Caco-2 (cell line): Measurements from ENCODE around the gene CSH2. TPM values are rescaled to one million over a fixed set of nuclear protein-coding genes. Genes with fewer than 3 reads are reported as not detected.

ENCODE experiments used
- BruUV-seq: library from RNA; stranded (reverse); fragments of 400-500 nt; replicated peaks from 2 replicates; lab custom pipeline; 2021; lab: Mats Ljungman, UMichigan
- CTCF ChIA-PET: fragments of 300-600 bp; sonication (Branson Sonifier 250); formaldehyde crosslinking; loops from one replicate; lab custom pipeline; 2022; ENCODE audit warnings: antibody characterized with exemption; lab: Charles Lee
- POLR2A ChIA-PET: fragments of 300-600 bp; sonication (Branson Sonifier 250); formaldehyde crosslinking; loops from one replicate; lab custom pipeline; 2022; ENCODE audit warnings: antibody characterized with exemption; lab: Charles Lee
- DNase-seq, 2 experiments: peaks; one replicate each; pipeline versions ENCODE4 v3.0.0 to v3.0.0-alpha.2; 2020 to 2022
- H3K27me3 ChIP-seq: replicated peaks from 2 replicates; pipeline ENCODE4 v1.6.0; 2011; ENCODE audit warnings: low read length; ENCODE audit not compliant: control insufficient read depth, insufficient read depth
- H3K36me3 ChIP-seq: 2 replicates; pipeline ENCODE4 v1.5.1; 2011; ENCODE audit warnings: low read length; ENCODE audit not compliant: control insufficient read depth, insufficient read depth
- H3K4me1 ChIP-seq: fragments of 250-450 bp; sonication (Bioruptor Pico); 2 replicates; pipeline ENCODE4 v1.5.1; 2020; ENCODE audit warnings: mild to moderate bottlenecking
- H3K4me3 ChIP-seq: 2 replicates; pipeline ENCODE4 v1.5.1; 2011; ENCODE audit warnings: low read depth, mild to moderate bottlenecking, control low read depth, low read length
- H3K9me3 ChIP-seq: fragments of 250-450 bp; sonication (Bioruptor Pico); 2 replicates; pipeline ENCODE4 v1.5.1; 2020; ENCODE audit warnings: mild to moderate bottlenecking, moderate library complexity
- H3K27ac Mint-ChIP-seq: one replicate; pipeline ENCODE4 v1.8.0; 2022; ENCODE audit warnings: mixed read lengths; ENCODE audit not compliant: unreplicated experiment
- H3K27me3 Mint-ChIP-seq: one replicate; pipeline ENCODE4 v1.8.0; 2022; ENCODE audit warnings: mixed read lengths; ENCODE audit not compliant: insufficient read depth, unreplicated experiment
- H3K36me3 Mint-ChIP-seq: one replicate; pipeline ENCODE4 v1.8.0; 2022; ENCODE audit warnings: mild to moderate bottlenecking, mixed read lengths; ENCODE audit not compliant: insufficient read depth, unreplicated experiment
- H3K4me1 Mint-ChIP-seq: one replicate; pipeline ENCODE4 v1.8.0; 2022; ENCODE audit warnings: low read depth, mixed read lengths; ENCODE audit not compliant: unreplicated experiment
- H3K4me3 Mint-ChIP-seq: one replicate; pipeline ENCODE4 v1.8.0; 2022; ENCODE audit warnings: mild to moderate bottlenecking, moderate library complexity, mixed read lengths; ENCODE audit not compliant: unreplicated experiment
- H3K9me3 Mint-ChIP-seq: one replicate; pipeline ENCODE4 v1.8.0; 2022; ENCODE audit warnings: mixed read lengths; ENCODE audit not compliant: unreplicated experiment
- intact Hi-C: fragments of 100-400 bp; cut with micrococcal nuclease; formaldehyde crosslinking; loops from one replicate; pipeline ENCODE4 v1.10.0; 2022; ENCODE audit not compliant: unreplicated experiment
- total RNA-seq: library from RNA; stranded (reverse); gene quantifications from 2 replicates; pipeline ENCODE4 v1.2.3, GENCODE V29; 2022
- TF ChIP-seq, protein P1 (sequence below), 2 experiments: fragments of 200-600 bp in 1 of 2; IDR thresholded peaks; 1 replicate in 1 of 2; 2 replicates in 1 of 2; pipeline versions ENCODE4 v1.5.1 to v1.8.0; 2011 to 2022; ENCODE audit warnings: antibody characterized with exemption in 1 of 2, control low read depth in 1 of 2, inconsistent platforms in 1 of 2, low read depth in 1 of 2, low read length in 1 of 2, mild to moderate bottlenecking in 1 of 2, moderate library complexity in 1 of 2; ENCODE audit not compliant: insufficient read depth in 1 of 2, severe bottlenecking in 1 of 2, unreplicated experiment in 1 of 2

The CSH2 gene
- total RNA-seq, 1 experiment from 2014 or later = not detected

DNA sequence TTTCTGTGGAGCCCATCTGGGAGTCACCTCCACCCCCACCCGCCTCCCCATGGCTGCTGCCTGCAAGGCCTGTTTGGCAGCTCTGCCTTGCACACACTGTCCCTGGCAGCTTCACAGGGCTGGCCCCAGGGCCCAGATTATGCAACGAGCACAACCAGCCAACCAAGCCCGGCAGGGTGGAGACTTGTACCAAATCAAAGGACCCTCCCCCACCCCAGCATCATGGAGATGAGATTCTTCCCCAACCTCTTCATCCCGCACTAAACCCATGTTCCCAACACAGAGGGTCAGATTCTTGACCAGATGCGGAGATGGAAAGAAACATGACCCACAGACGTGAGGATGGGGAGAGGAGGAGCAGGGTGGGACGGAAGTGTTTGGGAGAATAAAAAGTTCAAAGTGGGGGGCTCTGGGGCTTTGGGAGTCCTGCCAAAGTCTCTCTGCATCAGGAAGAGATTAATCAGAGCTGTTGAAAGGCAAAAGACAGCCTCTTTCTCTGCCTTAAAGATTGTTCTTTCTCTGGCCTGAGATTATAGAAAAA lies 34.8 kb downstream of the CSH2 start:
- Mint-ChIP-seq H3K4me1 (peaks cover 20% of the 10 kb centered on the region), H3K36me3 (peaks cover 63% of the 10 kb centered on the region), H3K9me3 (no peaks in the 10 kb centered on the region), H3K4me3 (peak overlapping the region; percentile 34), H3K27ac (no peak overlapping the region), H3K27me3 (no peaks in the 10 kb centered on the region)
- DNase-seq = peak; percentile 64 to 67
- Histone ChIP-seq H3K36me3 (peaks cover 12% of the 10 kb centered on the region), H3K27me3 (no peaks in the 10 kb centered on the region), H3K9me3 (no peaks in the 10 kb centered on the region), H3K4me3 (no peak overlapping the region), H3K4me1 (peaks cover 13% of the 10 kb centered on the region)
- ChIA-PET POLR2A (no interaction called here), CTCF (interaction anchor here (0.6 to 0.8 kb wide), 3 partner anchors 9 to 82 kb away, joined by 3 read pairs; no protein-coding TSS in a partner anchor)
- TF ChIP-seq, protein P1, sequence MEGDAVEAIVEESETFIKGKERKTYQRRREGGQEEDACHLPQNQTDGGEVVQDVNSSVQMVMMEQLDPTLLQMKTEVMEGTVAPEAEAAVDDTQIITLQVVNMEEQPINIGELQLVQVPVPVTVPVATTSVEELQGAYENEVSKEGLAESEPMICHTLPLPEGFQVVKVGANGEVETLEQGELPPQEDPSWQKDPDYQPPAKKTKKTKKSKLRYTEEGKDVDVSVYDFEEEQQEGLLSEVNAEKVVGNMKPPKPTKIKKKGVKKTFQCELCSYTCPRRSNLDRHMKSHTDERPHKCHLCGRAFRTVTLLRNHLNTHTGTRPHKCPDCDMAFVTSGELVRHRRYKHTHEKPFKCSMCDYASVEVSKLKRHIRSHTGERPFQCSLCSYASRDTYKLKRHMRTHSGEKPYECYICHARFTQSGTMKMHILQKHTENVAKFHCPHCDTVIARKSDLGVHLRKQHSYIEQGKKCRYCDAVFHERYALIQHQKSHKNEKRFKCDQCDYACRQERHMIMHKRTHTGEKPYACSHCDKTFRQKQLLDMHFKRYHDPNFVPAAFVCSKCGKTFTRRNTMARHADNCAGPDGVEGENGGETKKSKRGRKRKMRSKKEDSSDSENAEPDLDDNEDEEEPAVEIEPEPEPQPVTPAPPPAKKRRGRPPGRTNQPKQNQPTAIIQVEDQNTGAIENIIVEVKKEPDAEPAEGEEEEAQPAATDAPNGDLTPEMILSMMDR (IDR thresholded peaks at IDR 0.05; ENCODE audit: insufficient read depth in 1 of 2, low read depth in 1 of 2, low read length in 1 of 2, severe bottlenecking in 1 of 2, unreplicated experiment in 1 of 2) = no peak
- no TSS peak for BruUV-seq
- intact Hi-C loops = no loop called here

- no peak for DNase-seq
- H3K9me3 ChIP-seq = no peaks in the 10 kb centered on the region
- no peaks in the 10 kb centered on the region for H3K27me3 ChIP-seq
- no peak overlapping the region for H3K4me3 Mint-ChIP-seq
- TF ChIP-seq, protein P1 (IDR thresholded peaks at IDR 0.05; ENCODE audit: insufficient read depth in 1 of 2, low read depth in 1 of 2, low read length in 1 of 2, severe bottlenecking in 1 of 2, unreplicated experiment in 1 of 2) = no peak
- peaks cover 64% of the 10 kb centered on the region for H3K36me3 Mint-ChIP-seq
- CTCF ChIA-PET = interaction anchor here (0.7 to 0.8 kb wide), 2 partner anchors 10 to 11 kb away, joined by 3 read pairs; no protein-coding TSS in a partner anchor
- H3K27ac Mint-ChIP-seq = no peak overlapping the region
- no TSS peak for BruUV-seq
- H3K27me3 Mint-ChIP-seq = no peaks in the 10 kb centered on the region
- peaks cover 9% of the 10 kb centered on the region for H3K4me1 ChIP-seq
- H3K4me1 Mint-ChIP-seq = peaks cover 20% of the 10 kb centered on the region
- intact Hi-C loops = no loop called here
- H3K36me3 ChIP-seq = peaks cover 12% of the 10 kb centered on the region
- no peaks in the 10 kb centered on the region for H3K9me3 Mint-ChIP-seq
- POLR2A ChIA-PET = no interaction called here
- H3K4me3 ChIP-seq = no peak overlapping the region
Measured at GRCh38 chr17:63837962-63838600, 35.4 kb downstream of the CSH2 start.

- Mint-ChIP-seq H3K36me3 (peaks cover 65% of the 10 kb centered on the region), H3K4me3 (no peak overlapping the region), H3K27ac (no peak overlapping the region), H3K27me3 (no peaks in the 10 kb centered on the region), H3K9me3 (no peaks in the 10 kb centered on the region), H3K4me1 (peaks cover 20% of the 10 kb centered on the region)
- peaks cover 9% of the 10 kb centered on the region for H3K4me1 ChIP-seq
- intact Hi-C loops = no loop called here
- H3K4me3 ChIP-seq = no peak overlapping the region
- ChIA-PET CTCF (no interaction called here), POLR2A (no interaction called here)
- no peak for DNase-seq
- no peaks in the 10 kb centered on the region for H3K9me3 ChIP-seq
- peaks cover 12% of the 10 kb centered on the region for H3K36me3 ChIP-seq
- TF ChIP-seq, protein P1 (IDR thresholded peaks at IDR 0.05; ENCODE audit: insufficient read depth in 1 of 2, low read depth in 1 of 2, low read length in 1 of 2, severe bottlenecking in 1 of 2, unreplicated experiment in 1 of 2) = no peak
- H3K27me3 ChIP-seq = no peaks in the 10 kb centered on the region
- BruUV-seq = no TSS peak
Measured at GRCh38 chr17:63837480-63837879, 36.0 kb downstream of the CSH2 start.
